ENCODE data around the gene CEP350. TPM values are rescaled to one million over a fixed set of nuclear protein-coding genes. Genes with fewer than 3 reads are reported as not detected.

The CEP350 gene
- total and polyA plus RNA-seq, 2 of the 13 experiments (the other 11 are each of a cell fraction or from before 2014, with no cell fraction given) = 7.6 to 35.9 TPM

DNA sequence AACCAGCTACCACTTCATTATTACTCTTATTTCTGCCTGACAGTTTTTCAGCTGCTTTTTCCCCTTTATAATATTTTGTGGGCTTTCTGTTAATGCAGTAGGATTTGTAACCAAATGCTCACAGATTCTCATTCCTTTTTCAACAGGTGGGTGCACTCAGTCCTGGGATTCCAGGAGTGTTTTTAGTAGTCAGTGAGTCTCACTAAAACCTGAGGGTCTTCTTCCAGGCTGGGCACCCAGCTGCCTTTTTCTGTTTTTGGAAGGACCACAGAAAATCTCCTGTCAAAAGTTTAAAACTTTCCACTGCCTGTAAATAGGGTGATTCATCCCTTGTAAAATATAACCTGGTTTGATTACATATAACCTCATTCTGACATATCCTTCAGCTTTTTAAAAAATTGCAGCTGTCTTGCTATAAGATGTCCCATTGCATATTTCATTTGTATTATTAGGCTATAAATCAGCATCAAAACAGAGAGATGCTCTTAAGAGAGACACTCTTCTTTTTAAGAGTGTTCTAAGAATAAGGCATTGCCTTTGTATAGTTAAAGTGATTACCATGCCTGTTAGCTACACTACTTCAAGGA is 16.8 kb upstream of the CEP350 start (continued):
- TF ChIP-seq, protein P1, sequence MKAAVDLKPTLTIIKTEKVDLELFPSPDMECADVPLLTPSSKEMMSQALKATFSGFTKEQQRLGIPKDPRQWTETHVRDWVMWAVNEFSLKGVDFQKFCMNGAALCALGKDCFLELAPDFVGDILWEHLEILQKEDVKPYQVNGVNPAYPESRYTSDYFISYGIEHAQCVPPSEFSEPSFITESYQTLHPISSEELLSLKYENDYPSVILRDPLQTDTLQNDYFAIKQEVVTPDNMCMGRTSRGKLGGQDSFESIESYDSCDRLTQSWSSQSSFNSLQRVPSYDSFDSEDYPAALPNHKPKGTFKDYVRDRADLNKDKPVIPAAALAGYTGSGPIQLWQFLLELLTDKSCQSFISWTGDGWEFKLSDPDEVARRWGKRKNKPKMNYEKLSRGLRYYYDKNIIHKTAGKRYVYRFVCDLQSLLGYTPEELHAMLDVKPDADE (CRISPR knock-in tag; IDR thresholded peaks at IDR 0.05) = no peak
- no peak for TF ChIP-seq ZNF124 (CRISPR knock-in tag; IDR thresholded peaks at IDR 0.05)
- TF ChIP-seq SRF (IDR thresholded peaks at IDR 0.05; ENCODE audit: low read depth, low read length) = no peak
- TF ChIP-seq RELA (CRISPR knock-in tag; IDR thresholded peaks at IDR 0.05) = no peak
- TF ChIP-seq, protein P2, sequence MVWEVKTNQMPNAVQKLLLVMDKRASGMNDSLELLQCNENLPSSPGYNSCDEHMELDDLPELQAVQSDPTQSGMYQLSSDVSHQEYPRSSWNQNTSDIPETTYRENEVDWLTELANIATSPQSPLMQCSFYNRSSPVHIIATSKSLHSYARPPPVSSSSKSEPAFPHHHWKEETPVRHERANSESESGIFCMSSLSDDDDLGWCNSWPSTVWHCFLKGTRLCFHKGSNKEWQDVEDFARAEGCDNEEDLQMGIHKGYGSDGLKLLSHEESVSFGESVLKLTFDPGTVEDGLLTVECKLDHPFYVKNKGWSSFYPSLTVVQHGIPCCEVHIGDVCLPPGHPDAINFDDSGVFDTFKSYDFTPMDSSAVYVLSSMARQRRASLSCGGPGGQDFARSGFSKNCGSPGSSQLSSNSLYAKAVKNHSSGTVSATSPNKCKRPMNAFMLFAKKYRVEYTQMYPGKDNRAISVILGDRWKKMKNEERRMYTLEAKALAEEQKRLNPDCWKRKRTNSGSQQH (CRISPR knock-in tag; IDR thresholded peaks at IDR 0.05; ENCODE audit: low read depth) = no peak
- no peak for TF ChIP-seq ELF3 (CRISPR knock-in tag; IDR thresholded peaks at IDR 0.05)
- no peak for TF ChIP-seq ZNF160 (CRISPR knock-in tag; IDR thresholded peaks at IDR 0.05)
- no peak for TF ChIP-seq KDM5B (CRISPR knock-in tag; IDR thresholded peaks at IDR 0.05; ENCODE audit: borderline replicate concordance)
- TF ChIP-seq XRCC5 (optimal IDR thresholded peaks at IDR 0.05; ENCODE audit: low read length) = no peak
- no peak for TF ChIP-seq ZNF343 (CRISPR knock-in tag; IDR thresholded peaks at IDR 0.05)

DNA sequence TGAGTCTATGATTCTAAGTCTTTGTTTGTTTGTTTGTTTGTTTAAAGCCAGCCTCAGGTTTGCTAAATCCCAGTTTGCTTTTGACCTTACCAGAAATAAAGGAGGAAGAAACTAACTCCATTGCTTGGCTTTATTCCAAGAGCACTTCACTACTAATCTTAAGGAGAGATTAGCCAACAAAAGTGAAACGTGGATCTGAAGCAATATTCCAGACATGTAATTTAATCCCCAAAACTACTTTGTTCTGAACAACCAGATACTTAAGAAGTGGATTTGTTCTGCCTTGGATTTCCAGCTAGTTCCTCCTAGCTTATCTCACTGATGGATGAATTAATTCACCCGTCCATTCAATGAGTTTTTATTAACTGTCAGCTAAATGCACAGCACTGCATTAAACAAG is 15.9 kb upstream of the CEP350 start:
- no peaks in the 10 kb centered on the region for H3K4me1 ChIP-seq (ENCODE audit: insufficient read depth, low read length)
- DNase-seq (ENCODE audit: low spot score) (no peak), ATAC-seq (no peak), FAIRE-seq (no peak)
- H3K9ac ChIP-seq (ENCODE audit: insufficient read depth, low read depth, low read length) = no peak overlapping the region
- no peak overlapping the region for H3K27ac ChIP-seq (ENCODE audit: extremely low read length, insufficient read depth, low read length)
- no TSS peak for BruUV-seq (replicated peaks)
- POLR2A ChIA-PET = no interaction called here
- WGBS (ENCODE audit: low lambda C conversion rate) = 21% methylated on average over 2 of the region's 2 CpGs
- no peaks in the 10 kb centered on the region for H3K79me2 ChIP-seq (ENCODE audit: insufficient read depth, low read length)
- in situ Hi-C loops (cut with HindIII; ENCODE audit: extremely low pct_ligation_motif_present, low pct_unique_long_range_greater_than_20kb) = no loop called here
- H3K9me3 ChIP-seq (ENCODE audit: low read length) = no peaks in the 10 kb centered on the region
- no peak overlapping the region for H2AFZ ChIP-seq (ENCODE audit: low read length)
- no peaks in the 10 kb centered on the region for H3K27me3 ChIP-seq (ENCODE audit: control insufficient read depth in 1 of 2, insufficient read depth in 2 of 2, low read length in 2 of 2)
- TF ChIP-seq, protein P3, sequence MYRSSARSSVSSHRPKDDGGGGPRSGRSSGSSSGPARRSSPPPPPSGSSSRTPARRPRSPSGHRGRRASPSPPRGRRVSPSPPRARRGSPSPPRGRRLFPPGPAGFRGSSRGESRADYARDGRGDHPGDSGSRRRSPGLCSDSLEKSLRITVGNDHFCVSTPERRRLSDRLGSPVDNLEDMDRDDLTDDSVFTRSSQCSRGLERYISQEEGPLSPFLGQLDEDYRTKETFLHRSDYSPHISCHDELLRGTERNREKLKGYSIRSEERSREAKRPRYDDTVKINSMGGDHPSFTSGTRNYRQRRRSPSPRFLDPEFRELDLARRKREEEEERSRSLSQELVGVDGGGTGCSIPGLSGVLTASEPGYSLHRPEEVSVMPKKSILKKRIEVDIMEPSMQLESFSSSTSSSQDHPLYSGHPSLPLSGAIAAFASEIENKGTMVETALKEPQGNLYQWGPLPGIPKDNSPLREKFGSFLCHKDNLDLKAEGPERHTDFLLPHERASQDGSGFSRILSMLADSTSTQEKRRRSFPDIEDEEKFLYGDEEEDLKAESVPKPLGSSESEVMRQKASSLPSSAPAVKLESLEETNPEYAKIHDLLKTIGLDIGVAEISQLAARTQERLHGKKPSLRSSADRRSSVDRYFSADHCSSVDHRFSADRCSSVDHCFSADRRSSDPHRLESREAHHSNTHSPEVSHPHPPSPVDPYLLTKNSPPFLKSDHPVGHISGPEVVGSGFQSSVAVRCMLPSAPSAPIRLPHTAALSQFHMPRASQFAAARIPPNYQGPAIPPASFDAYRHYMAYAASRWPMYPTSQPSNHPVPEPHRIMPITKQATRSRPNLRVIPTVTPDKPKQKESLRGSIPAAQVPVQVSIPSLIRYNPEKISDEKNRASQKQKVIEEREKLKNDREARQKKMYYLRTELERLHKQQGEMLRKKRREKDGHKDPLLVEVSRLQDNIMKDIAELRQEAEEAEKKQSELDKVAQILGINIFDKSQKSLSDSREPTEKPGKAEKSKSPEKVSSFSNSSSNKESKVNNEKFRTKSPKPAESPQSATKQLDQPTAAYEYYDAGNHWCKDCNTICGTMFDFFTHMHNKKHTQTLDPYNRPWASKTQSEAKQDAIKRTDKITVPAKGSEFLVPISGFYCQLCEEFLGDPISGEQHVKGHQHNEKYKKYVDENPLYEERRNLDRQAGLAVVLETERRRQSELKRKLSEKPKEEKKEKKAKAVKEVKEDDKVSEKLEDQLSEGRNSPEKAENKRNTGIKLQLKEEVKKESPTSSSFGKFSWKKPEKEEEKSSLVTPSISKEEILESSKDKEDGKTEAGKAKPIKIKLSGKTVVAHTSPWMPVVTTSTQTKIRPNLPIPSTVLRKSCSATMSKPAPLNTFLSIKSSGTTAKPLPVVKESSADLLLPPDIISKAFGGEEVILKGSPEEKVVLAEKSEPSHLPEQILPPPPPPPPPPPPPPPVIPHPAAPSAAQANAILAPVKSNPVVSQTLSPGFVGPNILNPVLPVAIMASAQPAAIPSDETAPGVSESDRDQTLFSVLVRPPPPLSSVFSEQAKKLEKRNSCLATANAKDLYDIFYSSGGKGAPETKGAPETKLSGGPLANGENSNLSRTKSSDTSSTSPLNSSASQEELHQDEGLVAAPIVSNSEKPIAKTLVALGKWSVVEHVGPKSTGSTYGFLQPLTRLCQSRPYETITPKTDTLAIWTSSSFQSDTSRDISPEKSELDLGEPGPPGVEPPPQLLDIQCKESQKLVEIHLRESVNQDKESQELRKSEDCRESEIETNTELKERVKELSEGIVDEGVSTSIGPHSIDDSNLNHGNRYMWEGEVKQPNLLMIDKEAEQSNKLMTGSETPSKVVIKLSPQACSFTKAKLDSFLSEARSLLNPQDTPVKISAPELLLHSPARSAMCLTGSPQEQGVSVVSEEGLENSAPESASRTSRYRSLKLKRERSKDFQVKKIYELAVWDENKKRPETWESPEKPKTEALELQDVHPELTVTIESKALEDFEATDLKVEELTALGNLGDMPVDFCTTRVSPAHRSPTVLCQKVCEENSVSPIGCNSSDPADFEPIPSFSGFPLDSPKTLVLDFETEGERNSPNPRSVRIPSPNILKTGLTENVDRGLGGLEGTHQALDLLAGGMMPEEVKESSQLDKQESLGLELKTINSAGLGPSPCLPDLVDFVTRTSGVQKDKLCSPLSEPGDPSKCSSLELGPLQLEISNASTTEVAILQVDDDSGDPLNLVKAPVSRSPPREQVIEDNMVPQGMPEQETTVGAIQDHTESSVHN (CRISPR knock-in tag; IDR thresholded peaks at IDR 0.05) = no peak
- TF ChIP-seq ELF3 (CRISPR knock-in tag; IDR thresholded peaks at IDR 0.05) (no peak), MTA1 (CRISPR knock-in tag; IDR thresholded peaks at IDR 0.05; ENCODE audit: borderline replicate concordance) (no peak)
- no peaks in the 10 kb centered on the region for H3K36me3 ChIP-seq (replicated peaks in 1 of 2; ENCODE audit: control insufficient read depth in 1 of 2, insufficient read depth in 2 of 2, low read length in 2 of 2)
- no peak overlapping the region for H3K4me3 ChIP-seq (replicated peaks in 1 of 3; ENCODE audit: insufficient read depth in 1 of 3, low read depth in 2 of 3, low read length in 3 of 3)
- CTCF ChIA-PET (ENCODE audit: low intra/inter-chr PET ratio, low total read pairs) = no interaction called here
- no peak overlapping the region for H3K4me2 ChIP-seq (ENCODE audit: low read depth, low read length)
- intact Hi-C loops (cut with micrococcal nuclease; ENCODE audit: unreplicated experiment) = no loop called here
- no peaks in the 10 kb centered on the region for H4K20me1 ChIP-seq (ENCODE audit: insufficient read depth, low read length)
